Smooth muscle cell (in vitro differentiated cells): ENCODE data around the gene SCAANT1. TPM values are rescaled to one million over a fixed set of nuclear protein-coding genes. Genes with fewer than 3 reads are reported as not detected.

ENCODE experiments used
- DNase-seq: peaks from one replicate; lab custom pipeline; 2025; ENCODE audit not compliant: unreplicated experiment; lab: John Stamatoyannopoulos, UW
- H2AFZ ChIP-seq: fragments of 200-600 bp; sonication (generic); 2 replicates; pipeline ENCODE4 v1.6.0; 2016; ENCODE audit warnings: antibody characterized with exemption, low read depth, mild to moderate bottlenecking
- H3F3A ChIP-seq: fragments of 200-600 bp; sonication (generic); 2 replicates; pipeline ENCODE4 v1.6.0; 2017; ENCODE audit warnings: antibody characterized with exemption, low read depth
- H3K27ac ChIP-seq: fragments of 200-600 bp; sonication (generic); 2 replicates; pipeline ENCODE4 v1.5.1; 2016; ENCODE audit warnings: low read depth, mild to moderate bottlenecking
- H3K27me3 ChIP-seq: fragments of 200-600 bp; sonication (generic); 2 replicates; pipeline ENCODE4 v1.6.1; 2016; ENCODE audit warnings: low read depth, mild to moderate bottlenecking
- H3K36me3 ChIP-seq: fragments of 200-600 bp; sonication (generic); 2 replicates; pipeline ENCODE4 v1.5.1; 2016; ENCODE audit warnings: low read depth
- H3K4me1 ChIP-seq: fragments of 200-600 bp; sonication (generic); 2 replicates; pipeline ENCODE4 v1.5.1; 2016; ENCODE audit warnings: low read depth
- H3K4me2 ChIP-seq: fragments of 200-600 bp; sonication (generic); 2 replicates; pipeline ENCODE4 v1.6.0; 2016; ENCODE audit warnings: mild to moderate bottlenecking
- H3K4me3 ChIP-seq: fragments of 200-600 bp; sonication (generic); 2 replicates; pipeline ENCODE4 v1.5.1; 2016; ENCODE audit warnings: mild to moderate bottlenecking
- H3K79me2 ChIP-seq: fragments of 200-600 bp; sonication (generic); 2 replicates; pipeline ENCODE4 v1.6.0; 2016; ENCODE audit warnings: low read depth, mild to moderate bottlenecking
- H3K9ac ChIP-seq: fragments of 200-600 bp; sonication (generic); 2 replicates; pipeline ENCODE4 v1.6.0; 2016; ENCODE audit warnings: low read depth
- H3K9me3 ChIP-seq: fragments of 200-600 bp; sonication (generic); replicated peaks from 2 replicates; pipeline ENCODE4 v1.5.1; 2016; ENCODE audit warnings: low read depth
- H4K20me1 ChIP-seq: fragments of 200-600 bp; sonication (generic); 2 replicates; pipeline ENCODE4 v1.6.0; 2016; ENCODE audit warnings: low read depth
- CTCF ChIP-seq: fragments of 200-600 bp; sonication (generic); IDR thresholded peaks from 2 replicates; pipeline ENCODE4 v1.5.1; 2017; ENCODE audit warnings: borderline replicate concordance, mild to moderate bottlenecking, antibody characterized with exemption; ENCODE audit not compliant: insufficient read depth, poor library complexity, severe bottlenecking
- WGBS: methylation state at CpG from one replicate; pipeline ENCODE4 v1.1.7; 2016; ENCODE audit warnings: low lambda C conversion rate; 5-methylcytosine and 5-hydroxymethylcytosine counted together
- polyA plus RNA-seq: library from polyadenylated mRNA; unstranded; fragments of >200 nt; fragmentation: Nextera tagmentation; extraction: Ambion mirVana; gene quantifications from 2 replicates; pipeline ENCODE4 v1.2.1, GENCODE V29; 2016
- total RNA-seq: library from RNA; depleted of rRNA; stranded (reverse); fragments of >200 nt; gene quantifications from 2 replicates; pipeline ENCODE4 v1.2.3, GENCODE V29; 2014

The SCAANT1 gene
- total and polyA plus RNA-seq, 2 experiments from 2014 or later: not detected

- peaks cover 4% of the 10 kb centered on the region for H3K79me2 ChIP-seq
- H4K20me1 ChIP-seq: peaks cover 92% of the 10 kb centered on the region
- H2AFZ ChIP-seq: no peak overlapping the region
- no peak for TF ChIP-seq CTCF
- DNase-seq: no peak
- H3K4me2 ChIP-seq: no peak overlapping the region
- no peaks in the 10 kb centered on the region for H3K36me3 ChIP-seq
- no peak overlapping the region for H3K9ac ChIP-seq
- H3K9me3 ChIP-seq: no peaks in the 10 kb centered on the region
- H3K4me3 ChIP-seq: no peak overlapping the region
- peaks cover 37% of the 10 kb centered on the region for H3K4me1 ChIP-seq
- 89% methylated on average over 3 of the region's 3 CpGs for WGBS
- no peaks in the 10 kb centered on the region for H3K27me3 ChIP-seq
- peaks cover 4% of the 10 kb centered on the region for H3F3A ChIP-seq
- H3K27ac ChIP-seq: no peak overlapping the region
Observed at GRCh38 chr3:63959146-63959545, 47.0 kb upstream of the SCAANT1 start.

GRCh38 chr3:63955830-63956545, 43.8 kb upstream of the SCAANT1 start:
- Histone ChIP-seq H3K9ac (no peak overlapping the region), H2AFZ (no peak overlapping the region), H3K4me2 (no peak overlapping the region), H4K20me1 (peaks cover 72% of the 10 kb centered on the region), H3K27me3 (no peaks in the 10 kb centered on the region), H3K27ac (no peak overlapping the region), H3F3A (peaks cover 4% of the 10 kb centered on the region), H3K4me3 (no peak overlapping the region), H3K79me2 (peaks cover 5% of the 10 kb centered on the region), H3K9me3 (no peaks in the 10 kb centered on the region), H3K4me1 (peaks cover 31% of the 10 kb centered on the region), H3K36me3 (no peaks in the 10 kb centered on the region)
- WGBS: 93% methylated on average over 13 of the region's 13 CpGs
- no peak for TF ChIP-seq CTCF
- DNase-seq: no peak

- Histone ChIP-seq H4K20me1 (peaks cover 69% of the 10 kb centered on the region), H3K79me2 (peaks cover 8% of the 10 kb centered on the region), H3K4me1 (peaks cover 23% of the 10 kb centered on the region), H3K4me2 (no peak overlapping the region), H3K27ac (no peak overlapping the region), H3K4me3 (no peak overlapping the region), H3K36me3 (no peaks in the 10 kb centered on the region), H3K9me3 (no peaks in the 10 kb centered on the region), H3K9ac (no peak overlapping the region), H2AFZ (no peak overlapping the region), H3K27me3 (no peaks in the 10 kb centered on the region), H3F3A (peaks cover 4% of the 10 kb centered on the region)
- no peak for TF ChIP-seq CTCF
- DNase-seq: no peak
- 88% methylated on average over 3 of the region's 3 CpGs for WGBS
Observed at GRCh38 chr3:63955036-63955650, 43.0 kb upstream of the SCAANT1 start.

- H3K9ac ChIP-seq: no peak overlapping the region
- DNase-seq: no peak
- no peaks in the 10 kb centered on the region for H3K27me3 ChIP-seq
- 87% methylated on average over 5 of the region's 5 CpGs for WGBS
- H2AFZ ChIP-seq: no peak overlapping the region
- H3K4me1 ChIP-seq: peaks cover 22% of the 10 kb centered on the region
- no peaks in the 10 kb centered on the region for H3K9me3 ChIP-seq
- peaks cover 16% of the 10 kb centered on the region for H3K79me2 ChIP-seq
- no peak overlapping the region for H3K27ac ChIP-seq
- no peak overlapping the region for H3K4me2 ChIP-seq
- no peak for TF ChIP-seq CTCF
- no peaks in the 10 kb centered on the region for H3K36me3 ChIP-seq
- H3K4me3 ChIP-seq: no peak overlapping the region
- peaks cover 68% of the 10 kb centered on the region for H4K20me1 ChIP-seq
- H3F3A ChIP-seq: no peaks in the 10 kb centered on the region
Observed at GRCh38 chr3:63954182-63954581, 42.0 kb upstream of the SCAANT1 start.
